Heart right ventricle (tissue), 16 donors: Measurements from ENCODE around the gene BYSL. TPM values are rescaled to one million over a fixed set of nuclear protein-coding genes. Genes with fewer than 3 reads are reported as not detected.
A peak's percentile ranks its signal among the peaks of the same experiment; 100 is the strongest.

Experiments
- ATAC-seq, 8 donors: fragments of 200-7000 bp; cut with Tn5 transposase; one replicate each; pipeline ENCODE4 v1.9.1; 2020; ENCODE audit warnings: mild to moderate bottlenecking in 8 of 8, moderate library complexity in 8 of 8, moderate number of reproducible peaks in 1 of 8
- DNase-seq, 2 donors: peaks; one replicate each; pipeline ENCODE4 v3.0.0-alpha.2; 2020
- H3K27ac ChIP-seq, 10 donors: fragments of 200-600 bp; sonication (generic) in 2 of 10; one replicate each; pipeline versions ENCODE4 v1.5.0 to v1.8.0; 2020 to 2022; ENCODE audit warnings: mild to moderate bottlenecking in 3 of 10
- H3K27me3 ChIP-seq, 7 donors: fragments of 200-600 bp; one replicate each; pipeline ENCODE4 v1.8.0; 2021 to 2022; ENCODE audit warnings: mild to moderate bottlenecking in 2 of 7
- H3K36me3 ChIP-seq, 9 donors: fragments of 200-600 bp; sonication (generic) in 1 of 9; one replicate each; pipeline versions ENCODE4 v1.5.0 to v1.8.0; 2020 to 2022; ENCODE audit warnings: mild to moderate bottlenecking in 2 of 9
- H3K4me1 ChIP-seq, 9 donors: fragments of 200-600 bp; sonication (generic) in 1 of 9; one replicate each; pipeline versions ENCODE4 v1.5.0 to v1.8.0; 2020 to 2022; ENCODE audit warnings: mild to moderate bottlenecking in 4 of 9
- H3K4me3 ChIP-seq, 10 donors: fragments of 200-600 bp; sonication (generic) in 2 of 10; one replicate each; pipeline versions ENCODE4 v1.5.0 to v1.8.0; 2020 to 2022; ENCODE audit warnings: mild to moderate bottlenecking in 7 of 10, moderate library complexity in 2 of 10
- H3K9me3 ChIP-seq, 11 donors: fragments of 200-600 bp in 10 of 11; sonication (generic) in 2 of 11; one replicate each; pipeline versions ENCODE4 v1.5.0 to v1.8.0; 2013 to 2022; ENCODE audit warnings: mild to moderate bottlenecking in 2 of 11, control low read depth in 1 of 11, moderate library complexity in 1 of 11
- CTCF ChIP-seq, 9 donors: fragments of 200-600 bp; sonication (generic) in 2 of 9; IDR thresholded peaks; one replicate each; pipeline versions ENCODE4 v1.5.0 to v1.8.0; 2021 to 2022; ENCODE audit warnings: antibody characterized with exemption in 9 of 9, mild to moderate bottlenecking in 5 of 9, moderate library complexity in 1 of 9
- WGBS, 2 donors: extraction: QIAGEN DNeasy Blood & Tissue Kit; methylation state at CpG; one replicate each; pipeline ENCODE4 v1.1.7; 2013; ENCODE audit warnings: inconsistent platforms in 1 of 2; 5-methylcytosine and 5-hydroxymethylcytosine counted together
- intact Hi-C, 10 donors: fragments of 100-400 bp; cut with DNase I; formaldehyde crosslinking; loops; one replicate each; pipeline versions ENCODE4 v1.11.1 to v1.14.2; 2022
- long read RNA-seq, 3 donors: library from polyadenylated mRNA; unstranded; transcript quantifications; one replicate each; pipeline ENCODE4 v2.0.0, GENCODE V29; 2020 to 2021
- polyA plus RNA-seq, 2 donors: library from polyadenylated mRNA; stranded (reverse); fragments of 200-250 nt; gene quantifications; one replicate each; pipeline ENCODE4 v1.2.3, GENCODE V29; 2013
- total RNA-seq, 10 donors: library from RNA; stranded (reverse); fragmentation: NEBNext Ultra II Directional in 3 of 10; extraction: Animal tissue kit (Norgen Biotek cat#: 25700) in 3 of 10; gene quantifications; one replicate each; pipeline versions ENCODE4 v1.2.1 to v1.2.4, GENCODE V29; 2021 to 2023
- donor health status: Arrhythmogenic right ventricular cardiomyopathy.
- donor health status: ischemic (EF 13 %, LVEDD 7.1; RV severe dilation, severe dysfunction).
- donor health status: healthy with polysubstance abuse.
- donor health status: DM: no; HTN: yes; CAD: no.
- donor health status: DM: no; HTN: no; CAD: no.
- donor health status: ischemic (EF 25% LVEDD 6.9; RV normal size, moderate dysfunction).
- donor health status: ischemic (EF 25% LVEDD 5.7; RV mildly dilated, moderate dysfunction).
- donor health status: healthy.
- donor health status: DM: yes; HTN: yes; CAD: no.
- donor health status: Ischemic cardiomyopathy.
- donor health status: ischemic (EF 35%, LVEDD 5.7; RV mildly dilated, moderate dysfunction).
- donor health status: nonischemic (EF 11% LVEDD 7.7; RV severe dilation, severe dysfunction).
- donor health status: DM: yes; HTN: yes; CAD: no.
- donor health status: PGD.
- donor health status: ischemic (EF 29% LVEDD 5.4; RV normal size, mild dysfunction).
- donor health status: nonischemic (EF 23%, LVEDD 6.1; RV moderate dilation, normal function).

The BYSL gene, protein sequence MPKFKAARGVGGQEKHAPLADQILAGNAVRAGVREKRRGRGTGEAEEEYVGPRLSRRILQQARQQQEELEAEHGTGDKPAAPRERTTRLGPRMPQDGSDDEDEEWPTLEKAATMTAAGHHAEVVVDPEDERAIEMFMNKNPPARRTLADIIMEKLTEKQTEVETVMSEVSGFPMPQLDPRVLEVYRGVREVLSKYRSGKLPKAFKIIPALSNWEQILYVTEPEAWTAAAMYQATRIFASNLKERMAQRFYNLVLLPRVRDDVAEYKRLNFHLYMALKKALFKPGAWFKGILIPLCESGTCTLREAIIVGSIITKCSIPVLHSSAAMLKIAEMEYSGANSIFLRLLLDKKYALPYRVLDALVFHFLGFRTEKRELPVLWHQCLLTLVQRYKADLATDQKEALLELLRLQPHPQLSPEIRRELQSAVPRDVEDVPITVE
- total RNA-seq: 10 to 100 TPM in 3 of 10 donors, 1 to 10 TPM in 7; 7.5 to 14.6 (median 9.9) TPM
- 10 to 100 TPM in 1 of 2 donors, 1 to 10 TPM in 1; 4.3 to 20.0 TPM for polyA plus RNA-seq
- long read RNA-seq, donor 1, partial matches to known transcripts: 0 of 4 reads
- long read RNA-seq, donor 1, other reads (novel, unspliced or antisense): 0 of 4 reads
- long read RNA-seq, donor 2, partial matches to known transcripts: 1 of 5 reads
- long read RNA-seq, donor 2, other reads (novel, unspliced or antisense): 2 of 5 reads
- long read RNA-seq, donor 3, transcript BYSL-201 (7 exons, 2,029 nt): major isoform, 16 of 17 reads
- long read RNA-seq, donor 3, partial matches to known transcripts: 1 of 17 reads
- long read RNA-seq, donor 3, other reads (novel, unspliced or antisense): 0 of 17 reads

- ATAC-seq (peak; percentile 98 to 99 (median 98)), DNase-seq (peak; percentile 93 to 96)
- Histone ChIP-seq H3K27ac (peak within 1 kb of the TSS; percentile 92 to 99 (median 98)), H3K9me3 (no peaks in the 10 kb centered on the region), H3K4me1 (peaks cover 0 to 50% (median 33%) of the 10 kb centered on the region in 9 donors), H3K4me3 (peak within 1 kb of the TSS; percentile 57 to 91 (median 76)), H3K36me3 (peaks cover 0 to 27% (median 2%) of the 10 kb centered on the region in 9 donors), H3K27me3 (no peaks in the 10 kb centered on the region)
- TF ChIP-seq CTCF (IDR thresholded peaks at IDR 0.05): peak; percentile 97 to 100 (median 99)
- intact Hi-C loops: loop anchor here in 8 of 10 donors (1.0 to 5.0 kb wide), 8 partner anchors 16 to 134 kb away; partner anchors contain the start of genes TOMM6 (in 7 of the 8) and USP49 (in 1 of the 8)
- WGBS, 2 donors: 0% methylated on average over 55 of the region's 55 CpGs
Observed at GRCh38 chr6:41920921-41921711, at the start of gene BYSL, which contains the start of gene MED20. BYSL (plus strand) TSS chr6:41921499; CDS start chr6:41921563, 64 bp downstream. MED20 (minus strand) TSS chr6:41921139; CDS start chr6:41921018, 121 bp downstream.

DNA sequence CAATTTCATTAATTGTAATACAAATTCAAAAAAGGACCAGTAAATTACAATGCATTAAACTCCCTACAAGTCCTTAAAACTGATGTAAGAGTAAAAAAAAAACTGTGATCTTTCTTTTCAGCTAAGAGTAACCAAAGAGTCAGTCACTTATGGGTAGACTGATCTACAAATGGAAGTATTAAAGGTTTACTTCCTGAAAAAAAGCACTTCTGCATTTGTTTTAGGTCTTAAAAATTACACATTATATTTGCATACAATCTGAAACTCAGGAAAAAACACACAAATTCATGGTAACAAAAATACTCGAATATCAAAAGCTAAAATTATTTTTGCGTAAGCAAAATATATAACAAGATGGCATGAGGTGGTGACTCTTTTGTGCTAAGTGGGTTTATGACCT is 49.6 kb upstream of the BYSL start:
- Histone ChIP-seq H3K4me3 (no peak overlapping the region), H3K9me3 (no peaks in the 10 kb centered on the region), H3K27ac (no peak overlapping the region), H3K36me3 (peaks cover 0 to 10% (median 0%) of the 10 kb centered on the region in 9 donors), H3K27me3 (no peaks in the 10 kb centered on the region), H3K4me1 (peaks cover 0 to 9% (median 0%) of the 10 kb centered on the region in 9 donors)
- DNase-seq (no peak), ATAC-seq (no peak)
- WGBS, 2 donors: 96 to 97% methylated on average over 2 of the region's 2 CpGs
- intact Hi-C loops: no loop called here
- TF ChIP-seq CTCF (IDR thresholded peaks at IDR 0.05): no peak

GRCh38 chr6:41872147-41872546 is 49.2 kb upstream of the BYSL start:
- Histone ChIP-seq H3K4me1 (peaks cover 0 to 9% (median 0%) of the 10 kb centered on the region in 9 donors), H3K36me3 (peaks cover 0 to 10% (median 0%) of the 10 kb centered on the region in 9 donors), H3K27ac (no peak overlapping the region), H3K4me3 (no peak overlapping the region), H3K27me3 (no peaks in the 10 kb centered on the region), H3K9me3 (no peaks in the 10 kb centered on the region)
- DNase-seq (no peak), ATAC-seq (no peak)
- 93 to 95% methylated on average over 13 of the region's 13 CpGs for WGBS, 2 donors
- intact Hi-C loops: no loop called here
- TF ChIP-seq CTCF (IDR thresholded peaks at IDR 0.05): no peak
